ENCODE data around the gene TMEM52B. TPM values are rescaled to one million over a fixed set of nuclear protein-coding genes. Genes with fewer than 3 reads are reported as not detected.
"Not testable (repeated sequence)": the region's sequence is repeated elsewhere in the genome, so short reads cannot be mapped to it uniquely, and the experiment has no call there.

Gene TMEM52B
- total and polyA plus RNA-seq, 2 donors from 2014 or later: 25.7 to 292 TPM

DNA sequence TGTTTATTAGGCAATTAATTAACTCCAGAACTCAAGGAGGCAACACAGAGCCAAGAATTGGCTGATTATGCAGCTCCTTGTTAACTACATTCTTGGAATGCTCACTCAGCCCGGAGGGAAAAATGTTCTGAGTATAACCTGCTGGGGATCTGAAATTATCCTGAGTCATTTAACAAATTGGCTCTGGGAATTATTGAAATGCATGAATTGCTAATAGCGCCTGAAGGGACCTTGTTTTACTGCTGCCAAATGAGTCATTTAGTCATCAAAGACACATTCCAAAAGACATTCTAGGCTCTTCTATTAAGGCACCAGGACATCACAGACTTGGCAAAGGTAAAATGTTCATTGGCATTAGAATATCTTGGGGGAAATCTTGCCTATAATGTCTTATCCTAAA is 13.0 kb downstream of the TMEM52B start:
- Histone ChIP-seq H3K27ac (ENCODE audit: low read depth in 2 of 2, low read length in 2 of 2) (peak overlapping the region in 1 of 2 donors; percentile 53), H3K4me1 (ENCODE audit: control insufficient read depth in 2 of 3, insufficient read depth in 2 of 3, low read depth in 1 of 3, low read length in 3 of 3) (no peaks in the 10 kb centered on the region), H3K27me3 (ENCODE audit: control insufficient read depth, insufficient read depth, low read length) (no peaks in the 10 kb centered on the region), H3K9me3 (ENCODE audit: control insufficient read depth in 2 of 3, insufficient read depth in 1 of 3, low read length in 3 of 3) (no peaks in the 10 kb centered on the region), H3K36me3 (ENCODE audit: control insufficient read depth in 2 of 3, insufficient read depth in 3 of 3, low read length in 3 of 3) (no peaks in the 10 kb centered on the region), H3K9ac (ENCODE audit: low read length in 3 of 3) (no peak overlapping the region), H3K4me3 (ENCODE audit: low read length in 3 of 3) (no peak overlapping the region)
- TF ChIP-seq, protein P1, sequence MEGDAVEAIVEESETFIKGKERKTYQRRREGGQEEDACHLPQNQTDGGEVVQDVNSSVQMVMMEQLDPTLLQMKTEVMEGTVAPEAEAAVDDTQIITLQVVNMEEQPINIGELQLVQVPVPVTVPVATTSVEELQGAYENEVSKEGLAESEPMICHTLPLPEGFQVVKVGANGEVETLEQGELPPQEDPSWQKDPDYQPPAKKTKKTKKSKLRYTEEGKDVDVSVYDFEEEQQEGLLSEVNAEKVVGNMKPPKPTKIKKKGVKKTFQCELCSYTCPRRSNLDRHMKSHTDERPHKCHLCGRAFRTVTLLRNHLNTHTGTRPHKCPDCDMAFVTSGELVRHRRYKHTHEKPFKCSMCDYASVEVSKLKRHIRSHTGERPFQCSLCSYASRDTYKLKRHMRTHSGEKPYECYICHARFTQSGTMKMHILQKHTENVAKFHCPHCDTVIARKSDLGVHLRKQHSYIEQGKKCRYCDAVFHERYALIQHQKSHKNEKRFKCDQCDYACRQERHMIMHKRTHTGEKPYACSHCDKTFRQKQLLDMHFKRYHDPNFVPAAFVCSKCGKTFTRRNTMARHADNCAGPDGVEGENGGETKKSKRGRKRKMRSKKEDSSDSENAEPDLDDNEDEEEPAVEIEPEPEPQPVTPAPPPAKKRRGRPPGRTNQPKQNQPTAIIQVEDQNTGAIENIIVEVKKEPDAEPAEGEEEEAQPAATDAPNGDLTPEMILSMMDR (IDR thresholded peaks at IDR 0.05; ENCODE audit: borderline replicate concordance, extremely low read depth, insufficient read depth): no peak
- intact Hi-C loops (cut with DNase I): no loop called here
- no peak for DNase-seq
- no peak for FAIRE-seq

DNA sequence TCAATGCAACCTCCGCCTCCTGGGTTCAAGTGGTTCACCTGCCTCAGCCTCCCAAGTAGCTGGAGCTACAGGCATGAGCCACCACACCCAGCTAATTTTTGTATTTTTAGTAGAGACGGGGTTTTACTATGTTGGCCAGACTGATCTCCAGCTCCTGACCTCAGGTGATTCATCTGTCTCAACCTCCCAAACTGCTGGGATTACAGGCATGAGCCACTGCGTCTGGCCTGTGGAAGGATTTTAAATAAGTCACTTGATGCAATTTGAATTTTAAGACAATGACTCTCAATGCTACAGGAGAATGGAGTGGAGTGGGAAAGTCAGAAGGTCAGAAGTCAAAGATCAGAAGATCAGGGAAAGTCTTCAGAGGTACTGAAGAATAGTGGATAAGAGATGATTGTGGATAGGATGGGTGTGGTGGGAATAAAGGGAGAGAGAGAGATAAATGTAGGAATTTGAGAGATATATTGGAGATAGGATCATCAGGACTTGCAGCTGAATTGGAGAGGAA is 15.4 kb downstream of the TMEM52B start:
- FAIRE-seq (no peak), DNase-seq (no peak)
- H3K27me3 ChIP-seq (ENCODE audit: control insufficient read depth, insufficient read depth, low read length): no peaks in the 10 kb centered on the region
- intact Hi-C loops (cut with DNase I): no loop called here
- H3K4me3 ChIP-seq (ENCODE audit: low read length in 3 of 3): no peak overlapping the region
- no peak overlapping the region for H3K9ac ChIP-seq (ENCODE audit: low read length in 3 of 3)
- H3K9me3 ChIP-seq (ENCODE audit: control insufficient read depth in 2 of 3, insufficient read depth in 1 of 3, low read length in 3 of 3): no peaks in the 10 kb centered on the region
- H3K27ac ChIP-seq (ENCODE audit: low read depth in 2 of 2, low read length in 2 of 2): no peak overlapping the region
- TF ChIP-seq, protein P1 (IDR thresholded peaks at IDR 0.05; ENCODE audit: borderline replicate concordance, extremely low read depth, insufficient read depth): no peak
- no peaks in the 10 kb centered on the region for H3K36me3 ChIP-seq (ENCODE audit: control insufficient read depth in 2 of 3, insufficient read depth in 3 of 3, low read length in 3 of 3)
- no peaks in the 10 kb centered on the region for H3K4me1 ChIP-seq (ENCODE audit: control insufficient read depth in 2 of 3, insufficient read depth in 2 of 3, low read depth in 1 of 3, low read length in 3 of 3)

DNA sequence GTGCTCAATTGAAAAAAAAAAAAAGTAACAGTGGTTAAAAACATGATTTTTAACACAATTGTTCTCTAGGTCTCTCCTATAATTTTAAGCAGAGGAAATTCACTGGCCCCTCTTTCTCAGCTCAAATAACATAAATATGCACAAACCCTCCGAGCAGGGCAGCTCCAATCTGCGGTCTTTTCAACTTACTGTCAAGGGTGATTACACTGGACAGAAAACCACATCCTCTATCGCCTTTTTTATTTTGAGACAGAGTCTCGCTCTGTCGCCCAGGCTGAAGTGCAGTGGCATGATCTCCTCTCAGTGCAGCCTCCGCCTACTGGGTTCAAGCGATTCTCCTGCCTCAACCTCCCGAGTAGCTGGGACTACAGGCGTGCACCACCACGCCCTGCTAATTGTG is 17.4 kb downstream of the TMEM52B start:
- Histone ChIP-seq H3K27ac (ENCODE audit: low read depth in 2 of 2, low read length in 2 of 2) (no peak overlapping the region), H3K4me3 (ENCODE audit: low read length in 3 of 3) (no peak overlapping the region), H3K27me3 (ENCODE audit: control insufficient read depth, insufficient read depth, low read length) (no peaks in the 10 kb centered on the region), H3K4me1 (ENCODE audit: control insufficient read depth in 2 of 3, insufficient read depth in 2 of 3, low read depth in 1 of 3, low read length in 3 of 3) (no peaks in the 10 kb centered on the region), H3K36me3 (ENCODE audit: control insufficient read depth in 2 of 3, insufficient read depth in 3 of 3, low read length in 3 of 3) (no peaks in the 10 kb centered on the region), H3K9me3 (ENCODE audit: control insufficient read depth in 2 of 3, insufficient read depth in 1 of 3, low read length in 3 of 3) (no peaks in the 10 kb centered on the region), H3K9ac (ENCODE audit: low read length in 3 of 3) (no peak overlapping the region)
- TF ChIP-seq, protein P1 (IDR thresholded peaks at IDR 0.05; ENCODE audit: borderline replicate concordance, extremely low read depth, insufficient read depth): no peak
- intact Hi-C loops (cut with DNase I): no loop called here
- DNase-seq: no peak
- no peak for FAIRE-seq

DNA sequence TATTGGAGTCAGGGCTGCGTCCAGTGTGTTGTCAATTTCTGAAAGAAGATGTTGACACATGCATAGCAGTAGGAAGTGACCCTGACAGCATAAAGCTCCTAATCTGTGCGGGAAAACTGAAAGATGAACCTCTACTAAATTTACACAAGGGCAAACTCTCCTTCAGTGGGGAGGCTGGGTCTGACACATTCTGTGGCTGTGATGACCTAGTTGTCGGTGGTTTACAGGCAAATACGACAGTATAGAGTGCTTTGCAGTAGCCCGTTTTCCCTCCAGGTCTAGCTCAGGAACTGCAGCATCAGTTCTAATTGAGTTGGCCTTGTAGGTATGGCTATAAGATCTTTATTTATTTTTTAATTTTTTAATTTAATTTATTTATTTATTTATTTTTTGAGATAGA is 19.0 kb downstream of the TMEM52B start:
- FAIRE-seq: no peak
- TF ChIP-seq, protein P1 (IDR thresholded peaks at IDR 0.05; ENCODE audit: borderline replicate concordance, extremely low read depth, insufficient read depth): no peak

DNA sequence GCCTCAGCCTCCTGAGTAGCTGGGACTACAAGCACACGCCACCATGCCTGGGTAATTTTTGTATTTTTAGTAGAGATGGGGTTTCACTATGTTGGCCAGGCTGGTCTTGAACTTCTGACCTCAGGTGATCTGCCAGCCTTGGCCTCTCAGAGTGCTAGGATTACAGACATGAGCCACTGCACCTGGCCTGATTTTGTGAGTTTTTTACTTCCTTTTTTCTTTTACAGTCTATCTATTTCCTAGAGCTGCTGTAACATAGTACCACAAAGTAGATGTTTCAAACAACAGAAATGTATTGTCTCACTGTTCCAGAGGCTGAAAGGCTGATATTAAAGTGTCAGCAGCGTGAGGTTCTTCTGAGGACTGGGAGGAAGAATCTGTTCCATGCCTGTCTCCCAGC is 25.7 kb downstream of the TMEM52B start:
- H3K36me3 ChIP-seq (ENCODE audit: control insufficient read depth in 2 of 3, insufficient read depth in 3 of 3, low read length in 3 of 3); H3K9ac ChIP-seq (ENCODE audit: low read length in 3 of 3); FAIRE-seq; DNase-seq; intact Hi-C loops (cut with DNase I); H3K27ac ChIP-seq (ENCODE audit: low read depth in 2 of 2, low read length in 2 of 2); H3K27me3 ChIP-seq (ENCODE audit: control insufficient read depth, insufficient read depth, low read length); H3K4me3 ChIP-seq (ENCODE audit: low read length in 3 of 3); H3K4me1 ChIP-seq (ENCODE audit: control insufficient read depth in 2 of 3, insufficient read depth in 2 of 3, low read depth in 1 of 3, low read length in 3 of 3); H3K9me3 ChIP-seq (ENCODE audit: control insufficient read depth in 2 of 3, insufficient read depth in 1 of 3, low read length in 3 of 3): not testable (repeated sequence)

More for the DNA sequence above, 19.0 kb downstream of the TMEM52B start:
- Histone ChIP-seq H3K9me3 (ENCODE audit: control insufficient read depth in 2 of 3, insufficient read depth in 1 of 3, low read length in 3 of 3) (no peaks in the 10 kb centered on the region), H3K4me1 (ENCODE audit: control insufficient read depth in 2 of 3, insufficient read depth in 2 of 3, low read depth in 1 of 3, low read length in 3 of 3) (no peaks in the 10 kb centered on the region), H3K9ac (ENCODE audit: low read length in 3 of 3) (no peak overlapping the region), H3K27me3 (ENCODE audit: control insufficient read depth, insufficient read depth, low read length) (no peaks in the 10 kb centered on the region), H3K36me3 (ENCODE audit: control insufficient read depth in 2 of 3, insufficient read depth in 3 of 3, low read length in 3 of 3) (no peaks in the 10 kb centered on the region), H3K4me3 (ENCODE audit: low read length in 3 of 3) (no peak overlapping the region), H3K27ac (ENCODE audit: low read depth in 2 of 2, low read length in 2 of 2) (no peak overlapping the region)
- intact Hi-C loops (cut with DNase I): no loop called here
- DNase-seq: no peak

All from kidney (tissue), 14 donors.